ENCODE measurements around the gene ETV3L.
"Not testable (repeated sequence)": the region's sequence is repeated elsewhere in the genome, so short reads cannot be mapped to it uniquely, and the experiment has no call there.

GRCh38 chr1:157059241-157059640 lies 40.4 kb downstream of the ETV3L start:
- TF ChIP-seq, protein P1, sequence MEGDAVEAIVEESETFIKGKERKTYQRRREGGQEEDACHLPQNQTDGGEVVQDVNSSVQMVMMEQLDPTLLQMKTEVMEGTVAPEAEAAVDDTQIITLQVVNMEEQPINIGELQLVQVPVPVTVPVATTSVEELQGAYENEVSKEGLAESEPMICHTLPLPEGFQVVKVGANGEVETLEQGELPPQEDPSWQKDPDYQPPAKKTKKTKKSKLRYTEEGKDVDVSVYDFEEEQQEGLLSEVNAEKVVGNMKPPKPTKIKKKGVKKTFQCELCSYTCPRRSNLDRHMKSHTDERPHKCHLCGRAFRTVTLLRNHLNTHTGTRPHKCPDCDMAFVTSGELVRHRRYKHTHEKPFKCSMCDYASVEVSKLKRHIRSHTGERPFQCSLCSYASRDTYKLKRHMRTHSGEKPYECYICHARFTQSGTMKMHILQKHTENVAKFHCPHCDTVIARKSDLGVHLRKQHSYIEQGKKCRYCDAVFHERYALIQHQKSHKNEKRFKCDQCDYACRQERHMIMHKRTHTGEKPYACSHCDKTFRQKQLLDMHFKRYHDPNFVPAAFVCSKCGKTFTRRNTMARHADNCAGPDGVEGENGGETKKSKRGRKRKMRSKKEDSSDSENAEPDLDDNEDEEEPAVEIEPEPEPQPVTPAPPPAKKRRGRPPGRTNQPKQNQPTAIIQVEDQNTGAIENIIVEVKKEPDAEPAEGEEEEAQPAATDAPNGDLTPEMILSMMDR (IDR thresholded peaks at IDR 0.05), result not testable (repeated sequence)
- TF ChIP-seq POLR2A (IDR thresholded peaks at IDR 0.05), result not testable (repeated sequence)

Measured in Peyer's patch (tissue), 4 donors.